Cardiac fibroblast (primary cell): ENCODE data around the gene DCLRE1B.
A peak's percentile ranks its signal among the peaks of the same experiment; 100 is the strongest.

Source experiments
- DNase-seq, 2 donors: peaks; one replicate each; pipeline versions ENCODE4 v3.0.0 to v3.0.0-alpha.2; 2010; ENCODE audit warnings: low read depth in 2 of 2
- H3K4me3 ChIP-seq, 2 donors: replicated peaks in 1 of 2; 1 replicate in 1 of 2; 2 replicates in 1 of 2; pipeline ENCODE4 v1.5.1; 2011; ENCODE audit warnings: low read depth in 2 of 2, low read length in 2 of 2, mild to moderate bottlenecking in 2 of 2, moderate library complexity in 1 of 2
- TF ChIP-seq, protein P1 (sequence below): IDR thresholded peaks from one replicate; pipeline ENCODE4 v1.5.1; 2011; ENCODE audit warnings: low read depth, mild to moderate bottlenecking, low read length, inconsistent platforms

DCLRE1B gene

DNA sequence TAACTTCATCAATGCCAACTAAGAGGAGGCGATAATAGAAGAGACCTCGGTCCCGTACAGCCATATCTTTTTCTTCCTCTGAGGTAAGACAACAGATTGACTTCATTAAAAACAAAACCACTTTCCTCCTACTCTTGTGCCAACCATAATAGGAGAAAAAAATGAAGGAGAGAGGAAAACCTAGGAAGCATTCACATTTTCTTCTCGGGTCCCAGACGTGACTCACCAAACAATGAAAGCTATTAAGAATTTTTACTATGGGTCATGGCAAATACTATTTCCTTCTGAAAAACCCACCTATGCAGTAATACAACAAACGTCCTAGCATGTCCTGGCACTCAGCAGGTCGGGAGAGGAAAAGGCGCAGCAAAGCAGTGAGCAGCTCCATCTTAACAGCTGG lies 9.2 kb upstream of the DCLRE1B start:
- no peak overlapping the region for H3K4me3 ChIP-seq
- TF ChIP-seq, protein P1, sequence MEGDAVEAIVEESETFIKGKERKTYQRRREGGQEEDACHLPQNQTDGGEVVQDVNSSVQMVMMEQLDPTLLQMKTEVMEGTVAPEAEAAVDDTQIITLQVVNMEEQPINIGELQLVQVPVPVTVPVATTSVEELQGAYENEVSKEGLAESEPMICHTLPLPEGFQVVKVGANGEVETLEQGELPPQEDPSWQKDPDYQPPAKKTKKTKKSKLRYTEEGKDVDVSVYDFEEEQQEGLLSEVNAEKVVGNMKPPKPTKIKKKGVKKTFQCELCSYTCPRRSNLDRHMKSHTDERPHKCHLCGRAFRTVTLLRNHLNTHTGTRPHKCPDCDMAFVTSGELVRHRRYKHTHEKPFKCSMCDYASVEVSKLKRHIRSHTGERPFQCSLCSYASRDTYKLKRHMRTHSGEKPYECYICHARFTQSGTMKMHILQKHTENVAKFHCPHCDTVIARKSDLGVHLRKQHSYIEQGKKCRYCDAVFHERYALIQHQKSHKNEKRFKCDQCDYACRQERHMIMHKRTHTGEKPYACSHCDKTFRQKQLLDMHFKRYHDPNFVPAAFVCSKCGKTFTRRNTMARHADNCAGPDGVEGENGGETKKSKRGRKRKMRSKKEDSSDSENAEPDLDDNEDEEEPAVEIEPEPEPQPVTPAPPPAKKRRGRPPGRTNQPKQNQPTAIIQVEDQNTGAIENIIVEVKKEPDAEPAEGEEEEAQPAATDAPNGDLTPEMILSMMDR, result no peak

DNA sequence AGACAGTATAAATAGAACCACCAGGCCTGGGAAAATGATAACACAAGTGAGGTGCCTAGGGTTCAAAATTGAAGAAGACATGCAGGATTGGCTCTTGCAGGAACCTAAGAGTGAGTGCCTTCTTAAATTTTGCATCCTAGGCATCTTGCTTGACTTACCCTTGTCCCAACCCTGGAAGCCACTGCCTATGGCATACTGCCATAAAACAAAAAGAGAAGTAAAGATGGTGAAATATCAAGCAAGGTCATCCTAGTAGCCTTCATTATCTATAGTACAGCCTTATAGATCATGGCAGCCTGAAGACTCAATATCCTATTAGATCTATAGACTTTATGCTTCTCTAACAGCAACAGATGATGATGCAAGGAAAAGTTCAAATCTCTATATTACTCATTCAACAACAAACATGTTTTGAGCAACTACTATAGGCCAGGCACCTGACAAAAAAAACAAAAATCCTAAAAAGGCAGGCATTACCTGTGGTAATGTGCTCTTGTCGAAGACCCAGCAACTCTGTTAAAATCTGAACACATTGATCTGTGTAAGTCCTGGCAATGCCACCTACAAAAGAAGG lies 6.8 kb upstream of the DCLRE1B start:
- TF ChIP-seq, protein P1, result no peak
- no peak for DNase-seq
- H3K4me3 ChIP-seq, result no peak overlapping the region

More for the DNA sequence above, 9.2 kb upstream of the DCLRE1B start:
- no peak for DNase-seq

DNA sequence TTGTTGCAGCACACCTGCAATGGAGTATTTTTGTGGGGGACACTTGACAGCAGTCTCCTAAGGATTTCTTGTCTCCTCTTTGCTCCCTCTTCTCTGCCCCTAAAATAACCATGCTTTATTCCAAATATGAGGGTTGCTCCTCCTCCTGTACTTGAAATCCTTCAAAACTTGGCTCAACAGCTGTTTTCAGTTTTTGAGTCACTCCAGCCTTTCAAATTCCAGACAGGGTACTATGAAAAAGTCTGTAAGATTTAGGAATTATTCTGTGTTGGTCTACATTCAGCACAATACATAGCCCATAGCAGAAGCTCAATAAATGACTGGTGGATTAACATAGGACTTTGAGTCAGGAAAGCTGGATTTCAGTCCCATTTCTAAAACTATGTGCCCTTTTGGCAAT lies 6.0 kb upstream of the DCLRE1B start:
- peak; percentile 22 to 27 for DNase-seq
- H3K4me3 ChIP-seq, result no peak overlapping the region
- TF ChIP-seq, protein P1, result no peak

DNA sequence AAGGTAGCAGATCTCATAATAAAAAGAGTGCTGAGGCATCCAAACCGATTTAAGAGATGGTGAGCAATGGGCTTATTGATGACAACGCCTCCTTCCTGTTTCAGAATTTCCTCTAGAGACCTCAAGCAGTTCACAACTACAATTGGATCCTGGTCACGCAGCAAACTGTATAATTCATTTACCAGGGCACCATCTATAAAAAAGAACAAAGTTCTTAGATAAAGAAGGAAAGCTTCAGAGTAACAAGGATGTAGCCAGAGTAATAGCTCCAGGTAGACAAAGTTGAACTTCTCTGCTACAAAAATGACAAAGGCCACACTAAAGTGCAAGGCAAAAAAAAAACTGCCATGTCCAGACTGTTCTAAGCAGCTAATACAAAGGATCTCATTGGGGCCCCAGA lies 3.9 kb upstream of the DCLRE1B start:
- no peak overlapping the region for H3K4me3 ChIP-seq
- TF ChIP-seq, protein P1, result no peak
- DNase-seq, result no peak

DNA sequence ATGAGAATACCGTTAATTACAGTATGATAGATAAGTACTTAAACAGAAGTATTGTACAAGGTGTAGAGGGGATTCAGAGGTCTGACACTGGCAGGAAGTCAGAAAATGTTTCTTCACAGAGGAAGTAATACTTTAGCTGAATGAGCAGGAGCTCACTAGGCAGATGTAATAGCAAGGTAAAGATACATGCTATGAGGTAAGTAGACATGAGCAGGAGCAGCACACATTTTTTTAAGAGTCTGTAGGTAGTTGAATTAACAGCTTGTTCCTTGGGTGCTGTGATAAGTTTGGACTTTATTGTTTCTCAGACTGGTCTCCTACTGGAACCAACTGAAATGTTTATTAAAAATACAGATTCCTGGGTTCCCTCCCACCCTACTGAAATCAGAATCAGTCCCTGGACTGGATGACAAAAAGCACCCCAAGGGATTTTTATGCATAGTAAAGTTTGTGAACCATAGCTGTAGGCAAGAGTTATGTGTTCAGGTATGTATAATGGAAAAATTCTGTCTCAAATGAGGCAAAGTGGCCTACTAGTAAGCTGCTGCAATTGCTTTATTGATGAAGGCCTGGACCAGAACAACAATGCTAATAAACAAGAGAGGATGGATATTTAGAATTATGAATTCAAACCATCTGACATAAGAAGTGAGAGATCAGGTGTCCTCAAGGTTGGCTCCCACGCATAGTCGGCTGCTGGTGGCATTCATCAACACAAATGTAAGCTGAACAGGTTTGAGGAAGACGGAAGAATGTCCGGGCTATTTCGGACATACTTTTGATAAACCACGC lies 1.4 kb upstream of the DCLRE1B start:
- DNase-seq, result peak in 1 of 2 donors; percentile 19
- TF ChIP-seq, protein P1, result no peak
- peak overlapping the region; percentile 91 for H3K4me3 ChIP-seq

DNA sequence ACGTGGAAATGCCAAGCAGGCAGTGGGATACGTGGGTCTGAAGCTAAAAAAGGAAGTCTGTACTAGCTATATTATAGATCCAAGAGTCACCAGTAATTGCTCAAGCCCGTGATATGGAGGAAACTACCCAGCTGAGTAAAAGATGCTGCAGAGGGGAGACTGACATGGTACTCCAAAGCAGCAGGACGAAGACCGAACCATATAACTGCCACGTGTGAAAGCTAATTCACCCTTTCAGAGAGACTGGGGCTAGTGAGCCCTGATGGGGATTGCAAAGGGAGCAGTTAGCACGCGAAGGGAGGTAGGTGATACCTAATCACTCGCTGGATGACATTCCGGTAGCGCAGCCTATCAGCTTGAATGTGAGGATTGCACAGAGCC lies 843 bp upstream of the DCLRE1B start:
- no peak for DNase-seq
- TF ChIP-seq, protein P1, result no peak
- peak overlapping the region; percentile 91 for H3K4me3 ChIP-seq

DNA sequence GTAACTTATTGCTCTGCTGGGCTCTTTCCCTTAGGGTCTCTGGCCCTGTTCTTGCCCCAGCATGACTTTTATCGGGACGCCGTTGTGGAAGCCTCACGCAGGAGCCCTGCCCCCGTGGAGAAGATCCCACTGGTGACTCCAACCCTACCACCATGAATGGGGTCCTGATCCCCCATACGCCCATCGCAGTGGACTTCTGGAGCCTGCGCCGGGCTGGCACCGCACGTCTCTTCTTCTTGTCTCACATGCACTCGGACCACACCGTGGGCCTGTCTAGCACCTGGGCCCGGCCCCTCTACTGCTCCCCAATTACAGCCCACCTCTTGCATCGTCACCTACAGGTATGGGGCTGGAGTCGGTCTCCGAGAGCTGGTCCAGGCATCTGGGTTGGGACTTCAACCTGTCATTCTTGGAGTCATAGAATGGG lies 322 bp downstream of the DCLRE1B start:
- H3K4me3 ChIP-seq, result peak overlapping the region; percentile 91
- TF ChIP-seq, protein P1, result no peak
- DNase-seq, result no peak
